Mesothelial cell of epicardium (in vitro differentiated cells): ENCODE data around the gene IFNL2. TPM values are rescaled to one million over a fixed set of nuclear protein-coding genes. Genes with fewer than 3 reads are reported as not detected.
"Not testable (repeated sequence)": the region's sequence is repeated elsewhere in the genome, so short reads cannot be mapped to it uniquely, and the experiment has no call there.

Experiments used
- DNase-seq, 2 experiments: peaks; one replicate each; pipeline ENCODE4 v3.0.0; 2021; ENCODE audit warnings: low spot score in 2 of 2; ENCODE audit not compliant: unreplicated experiment in 2 of 2
- H3K27ac Mint-ChIP-seq: 2 replicates; pipeline ENCODE4 v1.8.0; 2021; ENCODE audit warnings: mixed read lengths
- H3K27me3 Mint-ChIP-seq: 2 replicates; pipeline ENCODE4 v1.8.0; 2021; ENCODE audit warnings: low read depth, mixed read lengths
- H3K36me3 Mint-ChIP-seq: 2 replicates; pipeline ENCODE4 v1.8.0; 2021; ENCODE audit warnings: mixed read lengths
- H3K4me1 Mint-ChIP-seq: 2 replicates; pipeline ENCODE4 v1.8.0; 2021; ENCODE audit warnings: mixed read lengths
- H3K4me3 Mint-ChIP-seq: 2 replicates; pipeline ENCODE4 v1.8.0; 2021; ENCODE audit warnings: mild to moderate bottlenecking, moderate library complexity, mixed read lengths
- H3K9me3 Mint-ChIP-seq: 2 replicates; pipeline ENCODE4 v1.8.0; 2021; ENCODE audit warnings: mixed read lengths
- total RNA-seq: library from RNA; stranded (reverse); gene quantifications from 3 replicates; pipeline ENCODE4 v1.2.1, GENCODE V29; 2021
- TF ChIP-seq, protein P1 (sequence below): fragments of 200-600 bp; sonication (generic); IDR thresholded peaks from one replicate; pipeline ENCODE4 v1.5.0; 2021; ENCODE audit warnings: antibody characterized with exemption; ENCODE audit not compliant: unreplicated experiment

Gene IFNL2
- total RNA-seq, 1 donor from 2014 or later: not detected

DNA sequence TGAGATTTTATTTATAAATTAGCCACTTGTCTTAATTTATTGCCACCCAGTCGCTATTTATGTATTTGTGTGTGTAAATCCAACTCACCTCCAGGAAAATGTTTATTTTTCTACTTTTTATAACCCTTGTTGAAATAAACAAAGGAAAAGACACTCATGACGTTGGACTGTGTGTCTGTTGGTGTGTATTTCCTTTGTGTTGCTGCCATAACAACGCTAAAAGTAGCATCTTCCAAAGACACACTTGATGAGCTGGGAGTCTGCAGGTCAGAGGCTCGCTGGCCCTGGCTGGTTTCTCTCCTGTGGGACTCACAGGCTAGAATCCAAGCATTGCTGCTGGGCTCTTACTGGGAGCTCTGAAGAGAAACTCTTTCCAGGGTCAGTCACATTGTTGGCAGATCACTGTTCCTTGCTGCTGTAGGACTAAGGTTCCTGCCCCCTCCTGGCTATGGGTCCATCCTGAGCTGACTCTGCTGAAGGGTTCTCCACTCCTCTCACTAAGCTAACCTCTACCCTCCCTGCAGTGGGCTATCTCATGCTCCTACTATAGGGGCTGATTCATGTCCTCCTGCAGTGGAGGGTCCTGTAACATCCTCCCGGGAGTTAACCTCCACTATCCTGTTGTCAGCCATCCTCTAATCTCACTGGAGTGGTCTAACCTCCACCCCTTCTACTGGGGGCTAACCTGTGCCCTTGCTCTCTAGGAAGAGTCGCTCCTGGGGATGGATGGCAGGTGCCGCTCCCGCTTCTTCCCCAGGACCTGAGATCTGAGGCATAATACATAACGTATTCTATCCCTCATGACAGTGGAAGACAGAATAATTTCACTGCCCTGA, 2.1 kb downstream of the IFNL2 start:
- no peak for DNase-seq
- no peak overlapping the region for H3K4me3 Mint-ChIP-seq
- H3K4me1 Mint-ChIP-seq: peaks cover 5% of the 10 kb centered on the region
- TF ChIP-seq, protein P1, sequence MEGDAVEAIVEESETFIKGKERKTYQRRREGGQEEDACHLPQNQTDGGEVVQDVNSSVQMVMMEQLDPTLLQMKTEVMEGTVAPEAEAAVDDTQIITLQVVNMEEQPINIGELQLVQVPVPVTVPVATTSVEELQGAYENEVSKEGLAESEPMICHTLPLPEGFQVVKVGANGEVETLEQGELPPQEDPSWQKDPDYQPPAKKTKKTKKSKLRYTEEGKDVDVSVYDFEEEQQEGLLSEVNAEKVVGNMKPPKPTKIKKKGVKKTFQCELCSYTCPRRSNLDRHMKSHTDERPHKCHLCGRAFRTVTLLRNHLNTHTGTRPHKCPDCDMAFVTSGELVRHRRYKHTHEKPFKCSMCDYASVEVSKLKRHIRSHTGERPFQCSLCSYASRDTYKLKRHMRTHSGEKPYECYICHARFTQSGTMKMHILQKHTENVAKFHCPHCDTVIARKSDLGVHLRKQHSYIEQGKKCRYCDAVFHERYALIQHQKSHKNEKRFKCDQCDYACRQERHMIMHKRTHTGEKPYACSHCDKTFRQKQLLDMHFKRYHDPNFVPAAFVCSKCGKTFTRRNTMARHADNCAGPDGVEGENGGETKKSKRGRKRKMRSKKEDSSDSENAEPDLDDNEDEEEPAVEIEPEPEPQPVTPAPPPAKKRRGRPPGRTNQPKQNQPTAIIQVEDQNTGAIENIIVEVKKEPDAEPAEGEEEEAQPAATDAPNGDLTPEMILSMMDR: no peak
- peaks cover 46% of the 10 kb centered on the region for H3K27me3 Mint-ChIP-seq
- H3K27ac Mint-ChIP-seq: no peak overlapping the region
- H3K36me3 Mint-ChIP-seq: no peaks in the 10 kb centered on the region
- H3K9me3 Mint-ChIP-seq: no peaks in the 10 kb centered on the region

DNA sequence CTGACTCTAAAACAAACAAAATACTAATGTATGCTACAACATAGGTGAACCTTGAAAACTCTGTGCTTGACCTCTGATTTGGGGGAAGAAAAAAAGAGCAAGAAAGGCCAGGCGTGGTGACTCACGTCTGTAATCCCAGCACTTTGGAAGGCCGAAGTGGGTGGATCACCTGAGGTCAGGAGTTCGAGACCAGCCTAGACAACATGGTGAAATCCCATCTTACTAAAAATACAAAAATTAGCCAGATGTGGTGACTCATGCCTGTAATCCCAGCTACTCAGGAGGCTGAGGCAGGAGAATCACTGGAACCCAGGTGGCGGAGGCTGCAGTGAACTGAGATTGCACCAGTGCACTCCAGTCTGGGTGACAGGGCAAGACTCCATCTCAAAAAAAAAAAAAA, 5.7 kb downstream of the IFNL2 start:
- H3K9me3 Mint-ChIP-seq, H3K4me3 Mint-ChIP-seq, H3K36me3 Mint-ChIP-seq, H3K27ac Mint-ChIP-seq, DNase-seq, H3K4me1 Mint-ChIP-seq: not testable (repeated sequence)
- peaks cover 53% of the 10 kb centered on the region for H3K27me3 Mint-ChIP-seq

DNA sequence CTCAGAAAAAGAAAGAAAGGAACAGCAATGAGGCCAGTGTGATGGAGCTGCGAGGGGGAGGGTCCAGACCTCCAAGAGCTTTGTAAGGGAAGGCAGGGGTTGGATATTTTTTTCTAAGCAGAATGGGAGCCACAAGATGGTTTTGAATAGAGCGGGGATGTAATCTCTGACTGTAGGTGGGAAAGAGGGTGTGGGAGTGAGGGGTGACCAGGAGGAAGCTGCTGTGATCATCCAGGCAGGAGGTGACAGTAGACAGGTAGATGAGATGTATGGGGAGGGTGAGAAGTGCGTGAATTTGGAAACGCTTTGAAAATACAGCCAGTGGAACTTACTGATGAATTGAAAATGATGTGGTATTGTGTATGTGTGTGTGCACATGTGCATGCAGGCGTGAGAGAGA, 7.4 kb downstream of the IFNL2 start:
- H3K27me3 Mint-ChIP-seq: peaks cover 49% of the 10 kb centered on the region
- DNase-seq: no peak
- no peak overlapping the region for H3K27ac Mint-ChIP-seq
- H3K36me3 Mint-ChIP-seq: no peaks in the 10 kb centered on the region
- no peaks in the 10 kb centered on the region for H3K9me3 Mint-ChIP-seq
- H3K4me3 Mint-ChIP-seq: no peak overlapping the region
- H3K4me1 Mint-ChIP-seq: peaks cover 6% of the 10 kb centered on the region
- TF ChIP-seq, protein P1: no peak

DNA sequence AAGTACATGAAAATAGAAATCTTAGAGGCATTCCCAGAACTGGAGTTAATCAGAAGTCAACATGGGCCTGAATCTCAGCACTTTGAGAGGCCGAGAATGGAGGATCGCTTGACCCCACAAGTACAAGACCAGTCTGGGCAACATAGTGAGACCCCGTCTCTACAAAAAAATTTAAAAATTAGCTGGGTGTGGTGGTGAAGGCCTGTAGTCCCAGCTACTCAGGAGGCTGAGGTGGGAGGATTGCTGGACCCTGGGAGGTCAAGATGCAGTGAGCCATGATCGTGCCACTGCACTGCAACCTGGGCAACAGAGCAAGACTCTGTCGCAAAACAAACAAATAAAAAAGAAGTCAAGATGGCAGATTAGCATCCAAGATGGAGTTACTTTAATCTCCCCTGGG, 8.5 kb downstream of the IFNL2 start:
- Mint-ChIP-seq H3K36me3 (no peaks in the 10 kb centered on the region), H3K4me1 (peaks cover 6% of the 10 kb centered on the region), H3K9me3 (peaks cover 5% of the 10 kb centered on the region), H3K27me3 (peaks cover 48% of the 10 kb centered on the region), H3K4me3 (no peak overlapping the region), H3K27ac (no peak overlapping the region)
- no peak for DNase-seq
- TF ChIP-seq, protein P1: no peak

DNA sequence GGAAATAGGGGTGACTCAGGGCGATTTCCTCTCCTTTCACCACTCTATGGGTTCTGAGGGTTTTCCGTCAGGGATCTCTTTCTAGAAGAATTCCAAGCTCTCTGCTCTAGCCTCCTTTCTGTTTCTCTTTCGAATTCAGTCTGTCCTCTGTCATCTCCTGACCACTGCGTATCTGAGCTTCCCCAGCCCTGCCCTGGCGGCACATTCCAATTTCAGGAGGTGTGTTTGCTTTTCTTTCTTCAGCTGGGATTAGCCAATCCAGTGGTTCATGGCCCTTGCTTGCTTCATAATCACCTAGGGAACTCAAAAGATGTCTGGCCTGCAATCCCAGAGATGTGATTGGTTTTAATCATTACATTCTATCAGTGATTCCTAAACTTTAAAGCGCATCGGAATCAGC, 9.4 kb downstream of the IFNL2 start:
- Mint-ChIP-seq H3K4me3 (no peak overlapping the region), H3K9me3 (peaks cover 11% of the 10 kb centered on the region), H3K27ac (no peak overlapping the region), H3K4me1 (peaks cover 6% of the 10 kb centered on the region), H3K27me3 (peaks cover 50% of the 10 kb centered on the region), H3K36me3 (no peaks in the 10 kb centered on the region)
- no peak for DNase-seq
- TF ChIP-seq, protein P1: no peak

DNA sequence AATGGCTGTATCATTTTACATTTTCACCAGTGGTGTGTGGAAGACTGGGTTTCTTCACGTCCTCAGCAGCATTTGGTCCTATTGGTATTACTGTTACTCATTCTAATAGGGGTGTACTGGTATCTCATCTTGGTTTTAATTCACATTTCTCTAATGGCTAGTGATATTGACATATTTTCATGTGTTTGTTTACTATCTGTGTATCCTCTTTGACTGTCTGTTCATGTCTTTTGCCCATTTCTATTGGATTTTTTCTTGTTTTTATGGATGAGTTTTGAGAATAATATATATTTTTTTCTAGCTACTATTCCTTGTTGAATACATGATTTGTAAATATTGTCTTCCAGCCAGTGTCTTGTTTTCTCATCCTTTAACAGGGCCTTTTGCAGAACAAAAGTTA, 13.8 kb downstream of the IFNL2 start:
- H3K4me1 Mint-ChIP-seq: peaks cover 3% of the 10 kb centered on the region
- TF ChIP-seq, protein P1: no peak
- no peak overlapping the region for H3K27ac Mint-ChIP-seq
- no peaks in the 10 kb centered on the region for H3K36me3 Mint-ChIP-seq
- no peak for DNase-seq
- H3K27me3 Mint-ChIP-seq: peaks cover 59% of the 10 kb centered on the region
- H3K4me3 Mint-ChIP-seq: no peak overlapping the region
- peaks cover 28% of the 10 kb centered on the region for H3K9me3 Mint-ChIP-seq
